IgD-negative memory B cell (primary cell): ENCODE results near the gene TBC1D2B. TPM values are rescaled to one million over a fixed set of nuclear protein-coding genes. Genes with fewer than 3 reads are reported as not detected.
"Not testable (repeated sequence)": the region's sequence is repeated elsewhere in the genome, so short reads cannot be mapped to it uniquely, and the experiment has no call there.

ENCODE experiments used
- H3K27ac Mint-ChIP-seq, 3 donors: one replicate each; pipeline ENCODE4 v1.8.0; 2020 to 2022; ENCODE audit warnings: mild to moderate bottlenecking in 3 of 3, mixed read lengths in 3 of 3, moderate library complexity in 1 of 3
- H3K27me3 Mint-ChIP-seq: one replicate; pipeline ENCODE4 v1.8.0; 2021; ENCODE audit warnings: mixed read lengths
- H3K36me3 Mint-ChIP-seq: one replicate; pipeline ENCODE4 v1.8.0; 2020; ENCODE audit warnings: mild to moderate bottlenecking, mixed read lengths
- H3K4me1 Mint-ChIP-seq, 3 donors: one replicate each; pipeline ENCODE4 v1.8.0; 2020 to 2022; ENCODE audit warnings: mixed read lengths in 3 of 3, mild to moderate bottlenecking in 1 of 3
- H3K4me3 Mint-ChIP-seq, 4 donors: one replicate each; pipeline ENCODE4 v1.8.0; 2020 to 2022; ENCODE audit warnings: mild to moderate bottlenecking in 4 of 4, mixed read lengths in 4 of 4, moderate library complexity in 3 of 4
- H3K9me3 Mint-ChIP-seq, 3 donors: one replicate each; pipeline ENCODE4 v1.8.0; 2020 to 2021; ENCODE audit warnings: mixed read lengths in 3 of 3, mild to moderate bottlenecking in 1 of 3
- polyA plus RNA-seq: library from polyadenylated mRNA; unstranded; fragments of 300-500 nt; fragmentation: Illumina TruSeq; gene quantifications from one replicate; pipeline ENCODE4 v1.2.3, GENCODE V29; 2021

The TBC1D2B gene
- polyA plus RNA-seq, 1 donor from 2014 or later, result 1.7 TPM

DNA sequence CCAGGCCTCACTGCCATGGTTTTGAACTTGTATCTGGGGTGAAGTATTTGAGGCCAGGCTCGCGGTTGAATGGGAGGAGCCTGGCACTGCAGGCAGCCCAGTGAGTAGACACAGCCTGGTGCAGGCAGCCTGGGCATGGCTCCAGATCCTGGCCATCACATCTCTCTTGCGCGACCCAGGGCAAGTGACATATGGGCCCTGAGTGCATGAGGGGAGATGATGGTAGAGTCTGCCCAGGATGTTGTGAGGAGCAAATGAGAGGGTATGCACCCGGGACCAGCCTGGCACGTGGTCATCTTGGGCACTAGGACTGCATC, 103.5 kb downstream of the TBC1D2B start:
- Mint-ChIP-seq H3K4me3 (no peak overlapping the region), H3K4me1 (peaks cover 0 to 2% (median 0%) of the 10 kb centered on the region in 3 donors), H3K27ac (no peak overlapping the region), H3K27me3 (peaks cover 5% of the 10 kb centered on the region), H3K9me3 (peaks cover 0 to 2% (median 0%) of the 10 kb centered on the region in 3 donors), H3K36me3 (no peaks in the 10 kb centered on the region)

DNA sequence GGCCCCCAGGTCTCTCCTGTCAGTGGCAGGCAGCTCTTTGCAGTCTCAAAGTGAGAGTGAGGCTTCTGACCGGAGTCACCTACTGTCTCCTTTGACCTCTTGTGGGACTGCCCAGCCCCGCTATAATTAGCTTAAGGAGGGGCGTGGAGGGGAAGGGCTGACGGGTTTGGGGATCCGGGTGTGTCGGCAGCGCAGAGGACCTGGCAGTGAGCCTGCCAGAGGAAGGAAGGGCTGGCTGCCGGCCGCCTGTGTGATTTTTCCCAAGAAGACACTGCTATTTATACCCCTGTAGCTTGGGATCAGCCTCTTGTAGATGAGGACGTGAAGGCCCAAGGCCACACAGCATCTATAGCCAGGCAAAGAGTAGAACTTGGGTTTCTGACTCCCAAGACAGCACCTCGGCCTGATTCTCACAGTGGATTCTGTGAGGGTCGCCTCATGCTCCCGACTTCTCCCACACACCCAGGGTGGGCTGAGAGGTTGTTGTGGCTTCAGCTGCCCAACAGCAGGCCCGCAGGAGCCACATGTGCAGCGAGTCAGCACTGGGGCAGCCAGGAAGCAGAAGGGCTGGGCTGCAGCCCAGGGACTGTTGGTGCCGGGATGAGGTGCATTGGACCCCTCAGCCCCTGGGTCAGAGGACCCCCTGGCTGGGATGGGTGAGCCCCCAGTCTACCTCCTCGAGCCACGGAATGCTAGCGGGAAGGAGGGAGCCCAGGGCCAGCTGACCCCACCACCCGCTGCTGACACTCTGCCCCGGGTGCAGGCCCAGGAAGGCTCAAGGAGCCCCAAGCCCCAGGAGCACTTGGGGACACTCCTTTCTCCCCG, 104.0 kb downstream of the TBC1D2B start:
- H3K4me3 Mint-ChIP-seq, H3K36me3 Mint-ChIP-seq, H3K4me1 Mint-ChIP-seq, H3K27ac Mint-ChIP-seq, H3K27me3 Mint-ChIP-seq, H3K9me3 Mint-ChIP-seq: not testable (repeated sequence)

DNA sequence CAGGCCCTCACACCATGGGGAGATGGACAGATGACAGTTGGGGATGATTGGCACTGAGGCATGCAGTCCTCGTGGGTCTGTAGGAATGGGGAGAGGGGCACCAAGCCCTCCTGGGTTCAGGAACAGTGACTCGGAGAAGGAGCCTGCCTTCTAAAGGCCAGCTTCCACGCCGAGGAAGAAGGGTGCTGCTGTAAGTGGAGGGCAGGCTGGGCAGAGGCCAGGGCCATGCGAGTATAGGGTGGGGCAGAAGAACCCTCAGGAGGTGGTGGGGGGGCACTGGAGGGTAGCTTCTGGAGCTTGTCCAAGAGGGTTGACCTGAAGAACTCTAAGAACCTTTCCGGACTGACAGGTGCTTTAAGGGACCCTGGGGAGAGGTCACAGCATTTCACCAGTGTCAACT, 104.8 kb downstream of the TBC1D2B start:
- H3K4me3 Mint-ChIP-seq, result not testable (repeated sequence)

DNA sequence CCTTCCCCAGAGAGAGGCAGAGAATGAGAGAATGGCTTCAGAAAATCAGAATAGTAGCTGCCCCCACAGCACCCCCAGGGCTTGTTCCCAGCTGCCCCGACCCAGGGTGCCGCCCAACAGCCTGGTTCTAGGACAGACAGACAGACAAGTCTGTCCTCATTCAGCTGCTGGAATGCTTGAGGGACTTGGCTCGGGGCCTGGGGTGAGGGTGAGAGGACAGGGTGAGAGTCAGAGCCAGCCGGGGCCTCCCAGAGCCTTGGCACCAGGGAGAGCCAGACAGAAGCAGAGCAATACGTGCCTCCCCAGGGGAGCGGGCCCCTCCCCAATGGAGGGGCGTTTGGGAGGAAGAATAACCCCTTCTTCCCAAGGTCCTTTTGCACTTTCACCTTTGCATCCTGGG, 105.6 kb downstream of the TBC1D2B start:
- not testable (repeated sequence) for H3K36me3 Mint-ChIP-seq, H3K4me3 Mint-ChIP-seq, H3K27me3 Mint-ChIP-seq, H3K27ac Mint-ChIP-seq, H3K4me1 Mint-ChIP-seq, H3K9me3 Mint-ChIP-seq

More for the DNA sequence above, 104.8 kb downstream of the TBC1D2B start:
- H3K36me3 Mint-ChIP-seq, H3K27me3 Mint-ChIP-seq, H3K27ac Mint-ChIP-seq, H3K9me3 Mint-ChIP-seq, H3K4me1 Mint-ChIP-seq: not testable (repeated sequence)

DNA sequence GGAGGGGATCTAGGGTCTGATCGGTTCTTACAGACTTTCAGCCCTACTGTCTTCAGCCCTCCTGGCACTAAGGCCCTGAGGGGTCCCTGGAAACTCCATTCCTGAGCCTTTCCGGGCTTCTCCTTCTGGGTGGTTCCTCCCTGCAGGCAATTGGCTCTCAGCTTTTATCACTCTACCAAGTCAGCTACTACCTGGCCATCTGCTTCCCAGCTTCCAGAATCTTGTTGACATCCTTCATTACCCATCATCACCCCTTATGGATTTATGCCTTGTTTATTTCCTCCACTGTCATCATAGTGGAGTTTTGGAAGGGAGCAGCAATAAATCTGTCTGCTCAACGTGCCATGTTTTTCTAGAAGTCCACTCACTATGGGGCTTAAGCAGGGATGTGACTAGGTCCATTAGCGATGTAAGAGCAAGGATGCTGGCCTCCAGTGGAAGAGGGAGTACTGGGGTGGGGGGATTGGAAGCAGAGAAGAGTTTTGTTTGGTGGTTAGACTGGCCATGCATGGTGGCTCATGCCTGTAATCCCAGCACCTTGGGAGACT, 106.6 kb downstream of the TBC1D2B start:
- not testable (repeated sequence) for H3K9me3 Mint-ChIP-seq, H3K27me3 Mint-ChIP-seq, H3K4me1 Mint-ChIP-seq, H3K36me3 Mint-ChIP-seq, H3K4me3 Mint-ChIP-seq, H3K27ac Mint-ChIP-seq

DNA sequence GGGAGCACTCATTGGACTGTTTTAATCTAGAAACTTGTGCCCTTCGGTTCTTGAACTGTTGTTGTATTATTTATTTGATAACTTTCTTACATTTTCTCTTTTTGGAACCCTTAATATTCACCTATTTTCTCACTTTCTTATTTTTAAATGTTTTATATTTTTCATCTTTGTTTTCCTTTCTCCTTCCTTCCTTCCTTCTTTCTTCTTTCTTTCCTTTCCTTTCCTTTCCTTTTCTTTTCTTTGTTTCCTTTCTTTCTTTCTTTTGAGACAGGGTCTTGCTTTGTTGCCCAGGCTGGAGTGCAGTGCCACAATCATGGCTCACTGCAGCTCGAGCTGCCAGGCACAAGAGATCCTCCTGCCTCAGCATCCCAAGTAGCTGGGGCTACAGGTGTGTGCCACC, 108.5 kb downstream of the TBC1D2B start:
- Mint-ChIP-seq H3K36me3 (no peaks in the 10 kb centered on the region), H3K9me3 (peaks cover 0 to 9% (median 4%) of the 10 kb centered on the region in 3 donors), H3K4me1 (peaks cover 0 to 2% (median 0%) of the 10 kb centered on the region in 3 donors), H3K27ac (no peak overlapping the region), H3K27me3 (peaks cover 3% of the 10 kb centered on the region), H3K4me3 (peak overlapping the region in 1 of 4 donors; percentile 27)

DNA sequence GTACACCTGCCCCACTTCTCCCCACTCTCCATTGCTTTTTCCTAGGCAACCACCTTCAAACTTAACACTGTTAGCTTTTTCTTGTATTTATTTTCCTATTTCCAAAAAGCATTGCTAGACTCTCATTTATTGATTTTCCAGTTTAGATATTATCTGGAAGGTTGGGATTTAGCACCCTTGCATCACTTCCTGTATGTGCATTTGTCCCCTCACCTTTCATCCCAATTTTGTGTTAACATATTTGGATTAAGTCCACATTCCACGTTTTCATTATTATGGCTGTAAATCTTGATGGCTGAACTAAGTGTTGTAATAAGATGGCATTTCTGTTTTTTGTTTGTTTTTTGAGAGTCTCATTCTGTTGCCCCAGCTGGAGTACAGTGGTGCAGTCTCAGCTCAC, 109.7 kb downstream of the TBC1D2B start:
- H3K4me3 Mint-ChIP-seq, result no peak overlapping the region
- no peak overlapping the region for H3K27ac Mint-ChIP-seq
- peaks cover 0 to 2% (median 0%) of the 10 kb centered on the region in 3 donors for H3K4me1 Mint-ChIP-seq
- H3K9me3 Mint-ChIP-seq, result peaks cover 0 to 9% (median 4%) of the 10 kb centered on the region in 3 donors
- peaks cover 3% of the 10 kb centered on the region for H3K27me3 Mint-ChIP-seq
- H3K36me3 Mint-ChIP-seq, result no peaks in the 10 kb centered on the region

DNA sequence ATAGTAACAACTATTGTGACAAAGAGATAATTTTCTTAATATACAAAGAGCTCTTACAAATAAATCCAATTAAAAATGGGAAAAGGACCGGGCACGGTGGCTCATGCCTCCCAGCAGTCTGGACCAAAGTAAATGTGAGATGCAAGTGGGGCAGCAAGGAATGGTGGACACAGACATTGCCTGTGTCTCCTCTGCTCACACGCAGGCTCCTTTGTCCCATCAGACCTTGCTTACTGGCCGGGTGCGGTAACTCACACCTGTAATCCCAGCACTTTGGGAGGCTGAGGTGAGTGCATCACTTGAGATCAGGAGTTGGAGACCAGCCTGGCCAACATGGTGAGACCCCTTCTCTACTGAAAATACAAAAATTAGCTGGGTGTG, 110.3 kb downstream of the TBC1D2B start:
- not testable (repeated sequence) for H3K27ac Mint-ChIP-seq, H3K27me3 Mint-ChIP-seq, H3K4me1 Mint-ChIP-seq, H3K4me3 Mint-ChIP-seq, H3K36me3 Mint-ChIP-seq, H3K9me3 Mint-ChIP-seq

DNA sequence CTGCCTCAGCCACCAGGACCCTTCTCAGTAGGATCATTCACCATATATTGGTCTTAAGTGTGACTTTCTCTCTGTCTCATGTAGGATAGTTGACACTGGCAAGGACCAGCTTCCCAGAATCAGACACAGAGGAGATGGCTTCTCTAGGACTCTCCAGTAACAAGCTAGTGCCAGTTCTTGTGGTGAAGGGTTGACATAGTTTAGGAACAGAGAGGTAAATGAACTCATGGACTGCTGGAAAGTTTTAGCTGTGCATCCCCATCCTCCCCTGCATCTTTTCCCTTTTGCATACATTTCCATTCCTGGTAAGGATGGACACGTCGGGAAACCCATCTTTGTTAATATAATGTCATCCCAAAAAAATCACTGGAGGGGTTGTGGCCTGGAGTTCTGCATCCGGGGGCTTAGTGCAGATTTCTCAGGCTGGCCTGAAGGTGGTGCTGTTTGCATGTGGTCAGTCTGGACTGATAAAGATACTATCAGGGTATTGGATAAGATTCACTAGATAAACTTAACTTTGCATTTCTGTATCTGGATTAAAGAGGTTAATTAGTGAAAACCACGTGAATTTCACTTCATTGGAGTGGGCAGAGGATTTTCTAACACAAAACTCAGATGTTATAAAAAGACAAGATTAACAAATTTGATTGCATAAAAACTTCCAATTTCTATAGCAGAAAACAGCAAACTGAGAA, 110.8 kb downstream of the TBC1D2B start:
- peaks cover 0 to 2% (median 0%) of the 10 kb centered on the region in 3 donors for H3K4me1 Mint-ChIP-seq
- H3K36me3 Mint-ChIP-seq, result no peaks in the 10 kb centered on the region
- H3K27ac Mint-ChIP-seq, result no peak overlapping the region
- H3K9me3 Mint-ChIP-seq, result peaks cover 0 to 9% (median 4%) of the 10 kb centered on the region in 3 donors
- peaks cover 7% of the 10 kb centered on the region for H3K27me3 Mint-ChIP-seq
- H3K4me3 Mint-ChIP-seq, result no peak overlapping the region

DNA sequence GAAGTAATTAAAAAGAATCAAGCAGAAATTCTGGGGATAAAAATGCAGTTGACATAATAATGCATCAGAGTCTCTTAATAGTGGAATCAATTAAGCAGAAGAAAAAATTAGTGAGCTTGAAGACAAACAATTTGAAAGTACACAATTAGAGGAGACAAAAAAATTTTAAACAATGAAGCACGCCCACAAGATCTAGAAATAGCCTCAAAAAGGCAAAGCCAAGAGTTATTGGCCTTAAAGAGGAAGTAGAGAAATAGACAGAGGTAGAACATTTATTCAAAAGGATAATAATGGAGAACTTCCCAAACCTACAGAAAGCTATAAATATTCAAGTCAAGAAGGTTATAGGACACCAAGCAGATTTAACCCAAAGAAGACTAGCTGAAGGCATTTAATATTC, 113.3 kb downstream of the TBC1D2B start:
- H3K4me3 Mint-ChIP-seq, result no peak overlapping the region
- peaks cover 20% of the 10 kb centered on the region for H3K27me3 Mint-ChIP-seq
- peaks cover 0 to 8% (median 4%) of the 10 kb centered on the region in 3 donors for H3K9me3 Mint-ChIP-seq
- no peak overlapping the region for H3K27ac Mint-ChIP-seq
- H3K4me1 Mint-ChIP-seq, result peaks cover 0 to 2% (median 0%) of the 10 kb centered on the region in 3 donors
- H3K36me3 Mint-ChIP-seq, result no peaks in the 10 kb centered on the region

DNA sequence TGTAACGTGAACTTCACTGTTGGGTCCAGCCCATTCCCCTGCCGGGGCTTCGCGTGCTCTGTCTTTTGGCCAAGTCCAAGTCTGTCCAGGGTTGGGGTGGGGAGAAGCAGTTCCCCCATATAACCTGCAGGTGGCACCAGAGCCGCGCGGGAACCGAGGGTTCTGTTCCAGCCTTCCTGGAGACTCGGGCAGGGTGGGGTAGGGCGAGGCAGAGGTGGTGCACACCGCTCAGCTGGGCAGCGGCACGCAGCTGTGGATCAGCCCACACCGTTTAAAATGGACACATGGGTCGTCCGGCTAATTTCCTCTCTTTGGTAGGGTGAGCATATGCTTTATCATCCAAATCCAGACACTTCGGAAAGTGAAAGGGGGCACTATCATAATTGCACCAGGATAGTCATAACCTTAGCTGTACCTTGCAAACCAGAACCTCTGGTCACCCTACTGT, 118.1 kb downstream of the TBC1D2B start:
- no peak overlapping the region for H3K27ac Mint-ChIP-seq
- peak overlapping the region in 2 of 4 donors; percentile 59 to 61 for H3K4me3 Mint-ChIP-seq
- peaks cover 0 to 4% (median 0%) of the 10 kb centered on the region in 3 donors for H3K4me1 Mint-ChIP-seq
- no peaks in the 10 kb centered on the region for H3K36me3 Mint-ChIP-seq
- H3K9me3 Mint-ChIP-seq, result no peaks in the 10 kb centered on the region
- peaks cover 27% of the 10 kb centered on the region for H3K27me3 Mint-ChIP-seq

DNA sequence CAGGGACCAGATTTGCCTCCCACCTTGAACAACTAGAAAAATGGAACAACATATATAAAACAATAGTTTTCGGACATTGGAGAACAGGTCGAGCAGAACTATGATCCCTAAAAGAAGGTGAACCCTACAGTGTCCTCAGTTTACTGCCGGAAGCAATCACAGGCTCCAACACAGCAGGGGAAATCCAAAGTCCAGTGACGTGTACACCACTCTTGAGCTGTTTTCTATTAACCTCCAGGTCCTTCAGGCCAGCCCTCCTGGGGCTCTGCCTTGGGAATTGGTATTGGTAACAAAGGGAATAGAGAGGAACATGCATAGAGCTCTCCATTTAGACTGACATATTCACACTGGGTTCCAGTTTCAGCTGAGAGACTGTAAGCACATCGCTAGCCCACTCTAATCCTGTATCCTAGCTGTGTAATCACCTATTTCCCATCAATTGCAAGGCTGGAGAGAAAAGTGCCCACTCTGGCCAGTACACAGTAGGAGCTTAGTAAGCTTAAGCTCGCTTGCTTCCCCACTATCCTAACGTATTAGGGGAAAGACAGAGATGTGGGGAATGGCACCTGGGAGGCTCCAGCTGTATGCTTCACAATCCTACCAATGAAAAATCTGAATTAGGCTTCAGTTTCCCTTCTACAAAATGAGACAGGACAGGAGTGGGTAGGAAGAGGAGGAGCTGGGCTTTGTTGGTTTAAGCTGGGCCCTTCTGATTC, 118.6 kb downstream of the TBC1D2B start:
- not testable (repeated sequence) for H3K27ac Mint-ChIP-seq, H3K36me3 Mint-ChIP-seq, H3K9me3 Mint-ChIP-seq, H3K4me3 Mint-ChIP-seq, H3K4me1 Mint-ChIP-seq
- peaks cover 27% of the 10 kb centered on the region for H3K27me3 Mint-ChIP-seq

DNA sequence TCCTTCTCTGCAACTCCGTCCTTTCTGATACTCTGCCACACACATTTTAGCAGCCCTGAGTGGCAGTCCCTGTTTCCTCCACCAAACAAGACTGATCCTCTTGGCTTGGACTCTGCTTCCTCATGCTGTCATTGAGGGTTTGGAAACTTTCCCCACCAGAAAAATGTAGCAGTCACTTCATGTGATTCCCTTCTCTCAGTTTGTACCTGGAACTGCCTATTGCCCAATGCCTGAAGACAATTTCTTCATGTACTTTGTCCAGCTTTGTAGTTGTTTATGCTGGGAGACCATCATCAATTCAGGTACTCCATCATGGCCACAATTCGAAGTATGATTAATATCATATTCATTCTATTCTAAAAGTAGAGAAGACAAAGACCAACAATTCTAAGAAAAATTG, 119.5 kb downstream of the TBC1D2B start:
- not testable (repeated sequence) for H3K4me3 Mint-ChIP-seq, H3K27ac Mint-ChIP-seq, H3K36me3 Mint-ChIP-seq, H3K4me1 Mint-ChIP-seq, H3K9me3 Mint-ChIP-seq
- H3K27me3 Mint-ChIP-seq, result peaks cover 27% of the 10 kb centered on the region

DNA sequence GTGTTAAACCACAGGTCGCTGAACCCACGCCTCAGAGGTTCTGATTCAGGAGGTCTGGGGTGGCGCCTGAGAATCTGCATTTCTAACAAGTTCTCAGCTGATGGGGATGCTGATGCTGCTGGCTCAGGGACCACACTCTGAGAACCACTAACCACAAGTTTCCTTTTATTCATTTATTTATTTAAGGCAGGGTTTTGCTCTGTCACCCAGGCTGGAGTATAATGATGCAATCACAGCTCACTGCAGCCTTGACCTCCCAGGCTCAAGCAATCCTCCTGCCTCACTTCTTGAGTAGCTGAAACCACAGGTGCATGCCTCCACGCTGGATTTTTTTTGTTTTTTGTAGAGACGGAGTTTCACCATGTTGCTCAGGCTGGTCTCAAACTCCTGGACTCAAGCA, 123.6 kb downstream of the TBC1D2B start:
- H3K9me3 Mint-ChIP-seq, H3K27ac Mint-ChIP-seq, H3K36me3 Mint-ChIP-seq, H3K27me3 Mint-ChIP-seq, H3K4me1 Mint-ChIP-seq: not testable (repeated sequence)
- H3K4me3 Mint-ChIP-seq, result peak overlapping the region in 1 of 4 donors; percentile 41

DNA sequence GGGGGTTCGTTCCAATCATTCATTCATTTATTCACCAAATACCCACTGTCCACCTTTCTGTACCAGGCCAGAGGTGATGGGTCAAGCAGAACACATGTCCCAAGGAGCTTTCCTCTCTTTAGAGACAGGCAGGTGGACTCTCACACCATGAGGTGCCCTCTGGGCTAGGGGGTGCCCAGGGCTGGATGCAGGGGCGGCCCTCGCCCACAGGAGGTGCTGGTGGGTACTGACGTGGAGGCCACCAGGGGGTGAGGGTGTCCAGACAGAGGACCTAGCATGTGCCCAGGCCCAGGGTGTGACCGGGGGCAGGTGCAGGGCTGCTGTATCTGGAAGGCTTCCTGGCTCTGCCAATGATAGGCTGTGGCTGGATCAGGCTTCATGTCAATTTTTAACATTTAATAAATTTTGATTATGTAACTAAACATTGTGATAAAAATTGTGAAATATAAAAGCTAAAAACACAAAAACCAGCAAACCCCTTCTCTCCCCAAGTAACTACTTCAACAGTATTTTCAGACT, 124.5 kb downstream of the TBC1D2B start:
- H3K4me1 Mint-ChIP-seq, H3K9me3 Mint-ChIP-seq, H3K27me3 Mint-ChIP-seq, H3K27ac Mint-ChIP-seq, H3K4me3 Mint-ChIP-seq, H3K36me3 Mint-ChIP-seq: not testable (repeated sequence)
